Left renal pelvis (tissue), 4 donors: Measurements from ENCODE around the gene FXYD5. TPM values are rescaled to one million over a fixed set of nuclear protein-coding genes. Genes with fewer than 3 reads are reported as not detected.
A peak's percentile ranks its signal among the peaks of the same experiment; 100 is the strongest.
"Not testable (repeated sequence)": the region's sequence is repeated elsewhere in the genome, so short reads cannot be mapped to it uniquely, and the experiment has no call there.

ENCODE experiments used
- DNase-seq, 4 donors: peaks; one replicate each; pipeline ENCODE4 v3.0.0-alpha.2; 2013; ENCODE audit warnings: low read depth in 4 of 4, low spot score in 3 of 4
- polyA plus RNA-seq, 4 donors: library from polyadenylated mRNA; unstranded; fragments of 120-200 nt; gene quantifications; one replicate each; pipeline ENCODE4 v1.2.1, GENCODE V29; 2013; ENCODE audit not compliant: insufficient read length in 4 of 4

FXYD5 gene
- polyA plus RNA-seq, 4 donors: 13.2 to 33.5 (median 27.9) TPM

- DNase-seq: no peak
Measured at GRCh38 chr19:35119578-35120155, 34.9 kb upstream of the FXYD5 start.

DNA sequence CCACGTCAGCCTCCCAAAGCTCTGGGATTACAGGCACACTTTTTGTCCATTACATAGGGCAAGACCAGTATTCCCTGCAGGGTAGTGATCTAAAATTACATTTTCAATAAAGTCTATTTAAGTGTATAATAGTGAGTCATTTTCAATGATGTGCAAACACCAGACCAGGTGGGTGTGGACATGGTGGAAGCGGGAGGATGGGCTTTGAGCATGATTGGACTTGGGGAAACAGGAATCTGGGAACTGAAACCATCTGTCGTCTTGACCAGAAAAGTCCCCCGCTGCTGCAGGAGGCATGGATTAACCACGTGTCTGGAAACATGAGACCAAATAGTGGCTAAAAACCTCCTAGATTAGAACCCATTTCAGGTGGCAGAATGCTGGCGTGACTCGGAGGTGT is 34.0 kb upstream of the FXYD5 start:
- DNase-seq: no peak

DNA sequence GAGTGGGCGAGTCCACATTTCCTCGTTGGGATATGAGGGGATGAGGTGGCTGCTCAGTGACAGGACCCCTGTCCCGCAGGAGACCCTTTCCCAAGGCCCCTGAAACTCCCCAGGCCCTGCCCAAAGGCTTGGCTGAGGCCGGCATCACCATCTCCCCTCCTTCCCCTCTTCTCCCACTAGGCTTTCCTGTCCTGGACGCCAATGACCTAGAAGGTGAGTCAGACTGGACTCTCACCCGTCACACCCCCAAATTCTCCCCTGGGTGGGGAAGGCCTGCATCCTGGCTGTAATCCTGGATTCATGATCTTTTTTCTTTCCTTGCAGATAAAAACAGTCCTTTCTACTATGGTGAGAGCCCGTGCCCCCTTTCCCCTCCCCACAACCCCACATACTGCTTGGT is 33.6 kb upstream of the FXYD5 start:
- no peak for DNase-seq

- DNase-seq: no peak
Measured at GRCh38 chr19:35122687-35123551, 31.6 kb upstream of the FXYD5 start.

DNA sequence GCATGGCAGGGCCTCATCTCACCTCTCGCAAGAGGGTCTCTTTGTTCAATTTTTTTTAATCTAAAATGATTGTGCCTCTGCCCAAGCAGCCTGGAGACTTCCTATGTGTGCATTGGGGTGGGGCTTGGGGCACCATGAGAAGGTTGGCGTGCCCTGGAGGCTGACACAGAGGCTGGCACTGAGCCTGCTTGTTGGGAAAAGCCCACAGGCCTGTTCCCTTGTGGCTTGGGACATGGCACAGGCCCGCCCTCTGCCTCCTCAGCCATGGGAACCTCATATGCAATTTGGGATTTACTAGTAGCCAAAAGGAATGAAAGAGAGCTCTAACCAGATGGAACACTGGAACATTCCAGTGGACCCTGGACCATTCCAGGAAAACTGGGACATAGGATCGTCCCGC is 31.0 kb upstream of the FXYD5 start:
- no peak for DNase-seq

DNA sequence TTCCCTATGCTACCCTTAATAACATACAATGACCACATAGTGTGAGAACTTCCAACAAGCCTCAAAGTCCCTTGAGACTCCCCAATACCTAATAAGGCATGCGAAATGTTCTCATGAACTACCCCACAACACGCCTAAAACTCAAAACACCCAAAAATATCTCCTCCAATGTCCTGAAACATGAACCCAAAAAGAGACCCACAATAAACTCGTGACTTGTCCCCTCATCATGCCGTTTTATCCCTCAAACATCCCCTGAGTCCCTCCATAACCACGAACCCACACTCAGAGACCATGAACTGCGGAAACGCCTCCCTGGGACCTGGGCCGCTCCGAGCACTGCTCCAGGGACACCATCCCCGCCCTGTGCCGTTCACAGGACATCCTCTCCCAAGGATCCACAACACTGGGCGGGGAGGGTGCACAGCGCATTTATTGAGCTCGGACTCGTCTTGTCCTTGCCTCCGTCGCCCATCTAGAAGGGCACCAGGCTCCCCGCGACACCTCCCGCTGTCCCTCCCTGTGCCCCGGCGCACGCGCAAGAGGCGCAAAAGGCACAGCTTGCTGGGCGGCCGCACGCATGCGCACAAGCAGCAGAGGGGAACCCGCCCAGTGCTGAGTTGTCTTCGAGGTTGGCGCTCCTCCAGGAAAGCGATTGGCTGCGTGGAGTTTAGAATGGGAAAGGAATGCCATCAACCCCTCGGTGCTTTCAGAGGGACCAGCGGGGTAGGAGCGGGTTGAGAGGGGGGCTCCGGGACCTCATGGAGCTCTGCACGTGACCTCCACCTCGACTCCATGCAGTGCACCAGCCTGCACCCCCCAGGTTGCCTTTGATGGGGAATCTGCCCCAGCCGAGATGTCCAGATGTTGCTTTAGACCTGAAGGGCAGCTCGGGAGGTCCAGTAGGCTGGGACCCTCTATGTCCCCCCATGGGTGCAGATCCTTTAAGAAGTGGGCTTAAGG is 30.2 kb upstream of the FXYD5 start:
- peak in 2 of 4 donors; percentile 79 to 86 for DNase-seq

GRCh38 chr19:35125270-35125717 is 29.2 kb upstream of the FXYD5 start:
- no peak for DNase-seq

- no peak for DNase-seq
Measured at GRCh38 chr19:35125749-35126623, 28.5 kb upstream of the FXYD5 start.

DNA sequence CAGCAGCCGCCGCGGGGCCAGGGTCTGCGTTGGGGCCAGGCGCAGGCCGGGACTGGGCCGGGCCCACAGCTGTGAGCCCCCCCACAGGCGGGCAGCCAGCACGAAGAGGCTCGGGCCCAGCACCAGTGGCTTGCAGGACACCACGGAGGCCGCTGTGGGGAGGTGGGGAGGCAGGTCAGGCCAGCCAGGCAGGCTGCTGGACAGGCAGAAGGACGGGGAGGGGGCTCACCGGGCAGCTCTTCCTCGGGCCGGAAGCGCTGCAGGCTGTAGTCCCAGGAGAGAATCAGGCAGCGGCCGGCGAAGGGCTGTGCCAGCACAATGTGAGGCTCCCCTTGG is 27.9 kb upstream of the FXYD5 start:
- no peak for DNase-seq

- no peak for DNase-seq
Measured at GRCh38 chr19:35127871-35128270, 26.7 kb upstream of the FXYD5 start.

- DNase-seq: no peak
Measured at GRCh38 chr19:35128398-35129057, 26.0 kb upstream of the FXYD5 start.

GRCh38 chr19:35129724-35130274 is 24.7 kb upstream of the FXYD5 start:
- not testable (repeated sequence) for DNase-seq

GRCh38 chr19:35130761-35131720 is 23.5 kb upstream of the FXYD5 start:
- no peak for DNase-seq

DNA sequence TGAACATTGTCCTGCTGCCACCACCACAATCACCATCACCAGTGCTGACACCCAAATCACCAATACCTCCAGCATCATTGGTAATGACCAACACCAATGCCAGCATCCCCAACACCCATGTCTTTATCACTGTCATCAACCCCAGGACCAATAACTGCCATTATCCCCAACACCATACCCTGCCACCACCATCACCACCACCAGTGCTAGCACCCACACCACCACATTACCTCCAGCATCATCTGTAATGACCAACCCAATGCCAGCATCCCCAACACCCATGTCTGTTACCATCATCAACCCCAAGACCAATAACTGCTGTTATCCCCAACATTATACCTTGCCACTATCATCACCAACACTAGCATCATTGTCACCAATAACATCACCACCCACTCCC is 22.3 kb upstream of the FXYD5 start:
- DNase-seq: no peak

GRCh38 chr19:35133826-35134225 is 20.7 kb upstream of the FXYD5 start:
- DNase-seq: no peak

DNA sequence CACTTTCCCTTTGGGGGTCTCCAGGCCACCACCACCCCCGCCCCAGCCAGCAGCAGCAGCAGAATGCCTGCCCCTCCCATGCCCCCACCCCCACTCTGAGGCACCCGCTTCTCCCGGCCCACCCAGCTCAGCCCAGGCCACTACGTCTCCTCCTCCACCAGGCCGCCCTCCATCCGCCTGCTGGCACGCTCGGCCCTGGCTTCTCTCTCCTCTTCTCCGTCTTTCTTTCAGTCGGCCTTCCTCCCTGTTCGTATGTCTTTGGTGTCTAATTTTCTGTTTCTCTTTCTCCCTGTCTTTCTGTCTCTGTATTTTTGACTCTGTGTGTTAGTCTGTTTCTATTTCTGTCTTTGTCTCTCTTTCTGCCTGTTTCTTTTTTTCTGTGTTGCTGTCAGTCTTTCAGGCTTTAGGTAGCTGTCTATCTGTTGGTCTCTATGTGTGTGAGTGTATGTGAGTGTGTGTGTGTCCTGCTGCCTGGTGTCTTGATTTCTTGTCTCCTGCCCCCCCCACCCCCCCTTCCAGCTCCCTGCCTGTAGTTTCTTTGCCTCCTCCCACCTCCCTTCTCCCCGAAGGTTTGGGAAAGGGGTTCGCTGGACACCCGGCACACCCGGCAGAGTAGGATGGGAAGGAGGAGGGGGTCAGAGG is 19.8 kb upstream of the FXYD5 start, which contains the start of gene LGI4:
Gene LGI4, minus strand, starts transcription at position 459 of the 642 bp plus-strand sequence. Its CDS starts 379 bp downstream, at position 80.
- no peak for DNase-seq

DNA sequence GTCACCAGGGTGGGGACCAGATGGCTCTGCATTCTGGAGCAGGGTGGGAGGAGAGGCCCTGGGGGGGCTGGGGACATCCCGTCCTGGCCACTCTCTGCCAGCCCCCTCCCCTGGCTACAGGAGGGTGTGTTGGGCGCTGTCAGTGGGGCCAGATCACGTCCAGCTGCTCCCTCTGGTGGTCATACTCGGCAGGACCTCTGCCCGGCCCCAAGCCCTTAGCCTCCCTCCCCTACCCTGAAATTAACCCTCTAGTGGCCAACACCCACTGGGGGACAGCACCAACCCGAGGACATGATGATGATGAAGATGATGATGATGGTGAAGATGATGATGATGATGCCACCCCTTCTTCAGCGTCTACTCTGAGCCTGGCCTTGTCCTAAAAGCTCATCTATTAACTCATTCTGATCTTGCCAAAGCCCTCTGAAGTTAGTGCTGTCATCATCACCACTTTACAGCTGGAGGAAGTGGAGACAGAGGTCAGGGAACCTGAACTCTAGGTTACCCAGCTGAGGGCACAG is 19.1 kb upstream of the FXYD5 start:
- no peak for DNase-seq
